GM19397 (cell line): Measurements from ENCODE around the gene OR5AN1.
"Not testable (repeated sequence)": the region's sequence is repeated elsewhere in the genome, so short reads cannot be mapped to it uniquely, and the experiment has no call there.

ENCODE experiments used
- ATAC-seq: cut with Tn5 transposase; IDR thresholded peaks from one replicate; pipeline ENCODE4 v1.9.1; 2021; ENCODE audit warnings: mild to moderate bottlenecking, moderate library complexity; ENCODE audit not compliant: unreplicated experiment

OR5AN1 gene, protein sequence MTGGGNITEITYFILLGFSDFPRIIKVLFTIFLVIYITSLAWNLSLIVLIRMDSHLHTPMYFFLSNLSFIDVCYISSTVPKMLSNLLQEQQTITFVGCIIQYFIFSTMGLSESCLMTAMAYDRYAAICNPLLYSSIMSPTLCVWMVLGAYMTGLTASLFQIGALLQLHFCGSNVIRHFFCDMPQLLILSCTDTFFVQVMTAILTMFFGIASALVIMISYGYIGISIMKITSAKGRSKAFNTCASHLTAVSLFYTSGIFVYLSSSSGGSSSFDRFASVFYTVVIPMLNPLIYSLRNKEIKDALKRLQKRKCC

DNA sequence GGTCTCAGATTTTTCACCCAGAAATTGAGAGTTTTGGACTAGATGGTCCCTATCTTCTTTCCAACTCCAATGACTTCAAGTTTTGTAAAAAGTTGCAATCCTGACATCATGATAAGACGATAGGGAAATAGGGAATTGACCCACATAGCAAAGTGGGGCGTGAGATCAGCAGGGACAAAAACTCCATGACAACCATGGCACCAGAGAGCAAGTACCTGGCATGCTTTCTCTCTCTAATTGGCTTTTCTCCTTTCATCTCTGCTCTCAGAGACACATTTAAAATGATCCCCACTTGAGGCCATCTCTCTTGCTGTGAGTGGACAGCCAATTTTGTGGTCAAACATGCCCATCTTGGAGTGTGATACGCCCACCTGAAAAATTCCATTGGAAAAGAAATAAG, at the start of gene OR5AN1:
Gene OR5AN1 (plus strand): TSS at position 301 of the 400 bp plus-strand sequence. CDS start 5,564 bp downstream, outside the sequence.
- ATAC-seq, result no peak

DNA sequence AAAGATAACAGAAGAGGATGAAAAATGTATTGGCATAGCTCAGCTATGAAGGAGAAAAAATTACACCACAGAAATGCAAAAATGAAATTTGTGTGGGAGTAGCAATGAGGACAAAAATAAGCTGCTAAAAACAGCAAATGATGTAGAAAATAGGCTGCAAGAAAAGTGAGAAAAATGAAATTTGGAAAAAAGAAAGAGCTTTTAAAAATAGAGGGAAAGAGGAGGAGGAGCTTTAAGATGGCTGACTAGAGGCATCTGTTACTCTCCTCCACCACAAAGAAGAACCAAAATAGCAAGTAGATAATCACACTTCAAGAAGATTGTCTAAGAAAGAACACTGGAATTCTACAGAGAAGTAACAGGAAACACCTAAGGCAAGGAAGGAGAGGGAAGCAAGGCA, 23.7 kb upstream of the OR5AN1 start:
- no peak for ATAC-seq

DNA sequence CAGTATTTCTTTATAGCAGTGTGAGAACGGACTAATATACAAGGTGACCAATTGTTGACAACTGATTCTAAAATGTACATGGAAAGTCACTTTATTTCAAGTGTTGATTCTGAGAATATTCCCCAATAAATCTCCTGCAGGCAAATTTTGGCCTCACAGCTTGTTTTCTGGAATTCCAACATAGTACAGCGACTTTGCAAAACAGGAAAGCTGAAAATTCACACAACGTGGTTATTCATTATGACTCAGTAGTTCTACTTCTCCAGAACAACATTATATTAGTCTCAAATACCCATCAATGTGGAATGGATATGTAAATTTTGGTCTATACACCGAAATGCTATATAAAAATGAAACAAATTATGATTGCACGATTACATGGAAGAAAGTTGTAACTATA, 22.5 kb upstream of the OR5AN1 start:
- no peak for ATAC-seq

DNA sequence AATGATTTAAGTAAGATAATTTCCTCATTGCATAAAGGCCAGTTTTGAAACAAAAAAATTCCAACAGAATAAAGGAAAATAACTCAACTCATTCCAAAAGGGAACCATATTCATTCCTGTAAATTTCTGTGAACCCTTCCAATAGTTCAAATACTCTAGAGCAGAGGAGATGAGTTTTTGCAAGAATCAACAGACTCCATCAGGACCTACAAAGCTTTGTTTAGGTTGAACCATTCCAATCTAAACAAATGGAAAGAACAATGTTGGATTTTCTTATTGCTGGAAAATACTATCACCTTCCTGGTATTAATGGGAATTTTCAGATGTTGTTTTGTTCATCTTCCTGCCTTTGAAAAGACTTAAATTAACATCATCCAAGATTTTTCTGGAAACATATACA, 21.8 kb upstream of the OR5AN1 start:
- no peak for ATAC-seq

DNA sequence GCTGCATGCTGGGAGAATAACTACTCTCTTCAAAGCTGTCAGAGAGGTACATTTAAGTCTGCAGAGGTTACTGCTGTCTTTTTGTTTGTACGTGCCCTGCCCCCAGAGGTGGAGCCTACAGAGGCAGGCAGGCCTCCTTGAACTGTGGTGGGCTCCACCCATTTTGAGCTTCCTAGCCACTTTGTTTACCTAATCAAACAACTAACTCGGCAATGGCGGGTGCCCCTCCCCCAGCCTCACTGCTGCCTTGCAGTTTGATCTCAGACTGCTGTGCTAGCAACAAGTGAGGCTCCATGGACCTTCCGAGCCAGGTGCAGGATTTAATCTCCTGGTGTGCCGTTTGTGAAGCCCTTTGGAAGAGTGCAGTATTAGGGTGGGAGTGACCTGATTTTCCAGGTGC, 9.0 kb upstream of the OR5AN1 start:
- not testable (repeated sequence) for ATAC-seq

DNA sequence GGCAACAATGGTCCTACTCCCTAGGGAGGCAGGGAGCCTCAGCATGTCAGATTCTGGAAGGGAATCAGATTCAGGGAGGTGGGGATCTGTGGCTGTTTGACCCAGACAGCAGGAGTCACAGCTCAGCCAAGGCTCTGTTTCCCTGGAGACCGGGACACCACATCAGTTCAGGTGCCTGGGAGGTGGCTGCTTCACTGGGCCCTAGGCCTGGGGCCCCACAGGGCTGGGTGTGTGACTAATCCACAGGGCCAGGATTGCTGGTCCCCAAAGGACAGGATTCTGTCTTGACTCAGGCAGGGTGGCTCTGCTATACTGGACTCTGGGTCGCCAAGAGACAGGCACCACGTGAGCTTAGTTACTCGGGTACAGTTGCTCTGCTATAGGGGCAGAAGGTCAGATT, 3.5 kb upstream of the OR5AN1 start:
- ATAC-seq, result no peak

DNA sequence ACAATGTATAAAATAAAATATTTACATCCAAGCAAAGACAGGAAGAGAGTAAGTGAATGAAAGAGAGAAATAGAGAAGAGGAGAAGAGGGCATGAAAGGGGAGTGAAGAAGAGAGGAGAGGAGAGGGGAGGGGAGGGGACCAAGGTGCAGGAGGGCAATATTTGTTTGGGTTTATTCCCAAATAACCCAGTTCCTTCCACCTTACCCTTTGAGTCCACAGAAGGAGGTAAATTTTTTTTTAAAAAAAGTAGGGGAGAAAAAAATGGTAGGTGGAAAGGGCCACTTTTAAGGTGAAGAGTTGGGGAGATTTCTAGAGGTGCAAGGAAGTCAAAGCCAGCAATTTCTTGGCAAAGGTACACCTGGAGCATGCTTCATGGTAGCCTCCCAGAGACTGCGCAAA, 2.1 kb upstream of the OR5AN1 start:
- no peak for ATAC-seq

DNA sequence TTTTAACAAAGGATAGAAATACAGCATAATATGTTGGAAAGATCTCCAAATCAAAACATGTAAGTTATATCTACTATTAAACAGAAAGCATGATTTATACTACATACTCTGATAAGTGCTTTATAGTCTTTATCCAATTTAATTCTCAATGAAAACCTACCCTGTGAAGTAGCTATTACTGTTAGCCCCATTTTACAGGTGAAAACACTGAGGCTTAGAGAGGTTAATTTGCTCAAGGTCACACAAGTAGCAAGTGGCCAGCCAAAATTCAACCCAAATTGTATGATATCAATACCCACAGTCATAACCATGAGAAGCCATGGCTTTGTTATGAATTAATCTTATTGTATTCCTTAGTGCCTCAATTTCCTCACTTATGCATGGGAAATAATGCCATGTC, 675 bp upstream of the OR5AN1 start:
- no peak for ATAC-seq

DNA sequence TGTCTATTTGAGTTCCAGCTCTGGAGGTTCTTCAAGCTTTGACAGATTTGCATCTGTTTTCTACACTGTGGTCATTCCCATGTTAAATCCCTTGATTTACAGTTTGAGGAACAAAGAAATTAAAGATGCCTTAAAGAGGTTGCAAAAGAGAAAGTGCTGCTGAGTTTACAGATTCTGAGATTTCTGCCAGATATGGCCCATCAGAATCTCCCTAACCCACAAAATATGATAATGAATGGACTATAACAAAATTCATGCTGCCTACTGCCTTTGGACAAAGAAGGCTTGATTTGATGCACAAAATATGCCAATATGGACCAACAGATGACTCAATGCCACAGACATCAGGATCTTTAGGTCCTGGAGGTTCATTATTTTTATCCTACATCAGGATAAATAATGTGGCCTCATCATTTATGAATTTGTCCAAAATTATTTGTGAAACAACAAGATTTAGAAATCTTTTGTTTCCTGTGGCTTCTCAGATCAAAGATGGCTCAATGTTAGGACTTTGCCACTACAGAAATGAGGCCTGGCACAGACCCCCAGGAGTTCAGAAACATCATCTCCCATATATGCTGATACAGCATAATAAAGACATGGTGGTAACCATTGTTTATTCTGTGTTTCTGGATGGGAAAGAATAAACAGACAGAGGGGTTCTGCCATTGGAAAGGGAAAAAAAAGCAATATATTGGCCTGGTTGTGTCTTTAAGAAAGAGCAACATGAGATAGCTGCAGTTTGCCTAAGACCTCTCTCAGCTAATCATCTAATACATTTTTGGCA, 6.7 kb downstream of the OR5AN1 start:
- no peak for ATAC-seq

DNA sequence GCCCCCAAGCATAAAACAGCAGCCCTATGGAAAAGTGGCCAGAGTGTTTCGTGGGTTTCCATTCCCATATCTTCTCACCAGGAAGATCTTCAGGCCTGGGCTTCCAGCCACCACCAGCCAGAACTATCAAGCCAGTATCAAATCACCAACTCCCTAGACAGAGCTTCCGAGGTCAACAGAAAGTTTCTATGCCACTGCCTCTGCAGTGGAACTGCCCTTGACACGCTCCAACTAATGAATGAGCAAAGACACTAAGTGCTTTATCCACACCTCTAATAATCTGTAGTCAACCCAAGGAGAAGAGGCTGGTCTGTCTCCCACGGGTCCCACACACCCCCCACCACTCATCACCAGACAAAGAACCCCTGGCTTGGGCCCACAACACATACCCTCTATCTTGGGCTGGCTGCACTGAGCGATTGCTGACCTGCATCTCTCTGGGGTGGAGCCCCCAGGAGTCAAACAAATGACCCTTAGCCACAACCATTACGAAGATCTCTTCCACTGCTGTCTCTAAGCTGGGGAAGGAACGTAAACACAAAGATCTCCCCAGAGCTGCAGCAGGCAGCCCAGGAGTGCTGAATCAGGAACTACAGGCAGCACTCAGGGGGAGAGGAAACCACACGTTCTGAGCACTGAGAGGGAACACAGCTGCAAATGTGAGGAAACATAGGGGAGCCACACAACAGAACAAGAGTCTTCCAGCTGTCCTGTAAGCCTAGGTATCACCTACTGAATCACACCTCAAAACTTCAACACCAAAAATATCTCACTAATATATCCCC, 9.7 kb downstream of the OR5AN1 start:
- ATAC-seq, result no peak

DNA sequence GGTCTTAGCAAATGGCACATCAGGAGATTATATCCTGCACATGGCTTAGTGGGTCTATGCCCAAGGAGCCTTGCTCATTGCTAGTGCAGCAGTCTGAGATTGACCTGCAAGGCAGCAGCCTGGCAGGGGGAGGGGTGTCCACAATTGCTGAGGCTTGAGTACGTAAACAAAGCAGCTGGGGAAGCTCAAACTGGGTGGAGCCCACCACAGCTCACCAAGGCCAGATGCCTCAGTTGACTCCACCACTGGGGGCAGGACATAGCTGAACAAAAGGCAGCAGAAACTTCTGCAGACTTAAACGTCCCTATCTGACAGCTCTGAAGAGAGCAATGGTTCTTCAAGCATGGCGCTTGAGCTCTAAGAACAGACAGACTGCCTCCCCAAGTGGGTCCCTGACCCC, 13.6 kb downstream of the OR5AN1 start:
- ATAC-seq, result not testable (repeated sequence)

DNA sequence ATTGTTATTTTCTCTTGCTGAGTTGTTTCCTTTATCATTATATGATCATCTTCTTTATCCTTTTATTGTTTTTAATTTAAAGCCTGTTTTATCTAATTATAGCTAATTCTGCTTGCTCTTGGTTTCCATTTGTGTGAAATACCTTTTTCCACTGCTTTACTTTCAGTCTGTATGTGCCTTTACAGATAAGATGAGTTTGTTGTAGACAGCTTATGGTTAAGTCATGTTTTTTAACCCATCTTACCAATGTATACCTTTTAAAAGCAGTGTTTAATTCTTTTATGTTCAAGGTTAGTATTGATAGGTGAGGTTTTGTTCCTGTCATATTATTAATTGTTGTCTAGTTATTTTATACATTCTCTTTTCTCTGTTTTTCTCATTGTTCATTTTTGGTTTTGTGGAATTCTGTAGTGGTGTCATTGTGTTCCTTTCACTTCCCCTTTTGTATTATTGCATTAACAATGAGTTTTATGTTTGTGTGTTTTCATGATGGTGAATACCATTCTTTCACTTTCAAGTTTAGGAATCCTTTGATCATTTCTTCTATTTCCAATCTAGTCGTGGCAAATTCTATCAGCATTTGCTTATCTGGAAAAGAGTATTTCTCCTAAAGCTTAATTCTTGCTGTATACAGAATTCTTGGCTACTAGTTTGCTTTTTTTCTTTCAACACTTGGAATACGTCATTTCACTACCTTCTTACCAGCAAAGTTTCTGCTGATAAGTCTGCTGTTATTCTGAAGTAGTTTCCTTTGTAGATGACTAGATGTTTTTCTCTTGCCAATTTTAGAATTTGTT, 21.8 kb downstream of the OR5AN1 start:
- peak; percentile 87 for ATAC-seq

DNA sequence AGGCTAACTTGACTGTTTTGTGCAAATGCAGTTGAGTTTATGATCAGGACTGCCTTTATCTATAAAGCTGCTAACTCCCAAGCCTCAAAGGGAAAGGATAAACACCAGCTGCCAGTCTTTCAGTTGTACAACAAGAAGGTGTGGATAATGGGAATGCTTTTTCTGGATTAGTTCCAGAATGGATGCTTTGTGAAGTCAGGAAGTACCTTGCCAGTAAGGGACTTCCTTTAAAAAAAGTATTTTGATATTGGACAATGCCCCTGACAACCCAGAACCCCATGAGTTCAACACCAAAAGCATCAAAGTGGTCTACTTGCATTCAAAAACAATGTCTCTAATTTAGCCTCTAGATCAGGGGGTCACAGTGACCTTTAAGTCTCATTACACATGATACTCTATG, 35.5 kb downstream of the OR5AN1 start:
- ATAC-seq, result no peak

DNA sequence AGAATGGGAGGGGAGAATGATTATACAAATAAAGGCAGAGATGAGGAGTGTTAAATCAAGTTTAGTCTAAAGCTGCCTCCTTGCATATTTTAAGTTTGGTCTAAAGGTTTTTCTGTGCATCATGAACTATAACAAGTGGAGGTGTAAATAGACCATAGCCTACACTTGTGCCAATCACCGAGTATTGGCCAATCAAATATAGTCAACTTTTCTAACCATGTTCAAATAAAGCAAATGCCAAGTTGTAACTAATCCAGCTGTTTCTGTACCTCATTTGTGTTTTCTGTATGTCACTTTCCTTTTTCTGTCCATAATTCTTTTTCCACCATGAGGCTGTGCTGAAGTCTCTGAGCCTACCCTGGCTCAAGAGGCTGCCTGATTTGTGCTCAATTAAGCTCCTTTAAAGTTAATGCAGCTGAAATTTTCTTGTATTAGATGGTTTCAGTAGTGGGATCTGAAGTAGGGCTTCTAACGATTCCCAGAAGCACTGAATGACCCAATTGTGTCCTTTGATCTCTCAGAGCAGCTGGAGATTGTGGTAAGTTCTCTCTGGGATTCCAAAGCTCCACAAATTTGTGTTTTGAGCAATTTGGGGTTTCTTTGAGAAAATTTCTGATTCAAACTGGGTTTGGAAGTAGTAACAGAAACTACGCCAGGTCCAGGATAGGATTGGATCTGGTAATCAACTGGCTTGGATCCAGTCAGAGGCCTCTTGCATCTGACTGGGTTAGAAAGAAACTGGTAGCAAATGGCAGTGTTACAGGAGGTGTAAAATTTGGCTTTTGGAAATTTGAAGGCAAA, 42.0 kb downstream of the OR5AN1 start:
- no peak for ATAC-seq

DNA sequence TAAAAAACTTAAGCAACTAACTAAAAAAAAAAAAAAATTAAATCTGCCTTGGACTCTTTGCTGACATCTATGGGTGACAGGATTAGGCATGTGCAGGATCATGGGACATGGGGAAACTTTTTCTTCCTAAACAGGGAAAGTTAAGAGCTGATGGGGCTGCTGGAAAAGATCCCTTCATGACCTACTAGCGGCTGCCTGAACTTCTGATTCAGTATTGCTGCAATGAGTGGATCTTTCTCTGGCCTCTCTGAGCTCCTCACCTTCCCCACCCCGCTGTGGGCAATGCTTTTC, 42.5 kb downstream of the OR5AN1 start:
- ATAC-seq, result no peak

DNA sequence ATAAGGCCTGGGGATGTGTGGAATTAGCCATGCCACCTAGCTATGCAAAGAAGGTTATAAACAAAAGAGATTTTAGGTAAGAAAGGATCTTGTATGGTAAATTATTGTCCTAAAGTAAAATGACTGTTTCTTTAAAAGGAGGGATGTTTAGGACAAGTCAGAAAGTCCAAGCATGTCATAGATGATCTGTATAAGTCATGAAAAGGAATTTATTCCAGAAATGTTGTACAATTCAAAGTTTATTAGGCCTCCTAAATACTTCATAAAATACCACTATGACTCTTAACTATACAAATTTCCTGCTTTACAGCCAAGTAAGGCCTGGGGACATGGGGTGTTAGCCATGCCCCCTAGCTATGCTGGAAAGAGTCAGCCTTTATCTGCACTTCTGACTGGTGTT, 44.9 kb downstream of the OR5AN1 start:
- ATAC-seq, result no peak

DNA sequence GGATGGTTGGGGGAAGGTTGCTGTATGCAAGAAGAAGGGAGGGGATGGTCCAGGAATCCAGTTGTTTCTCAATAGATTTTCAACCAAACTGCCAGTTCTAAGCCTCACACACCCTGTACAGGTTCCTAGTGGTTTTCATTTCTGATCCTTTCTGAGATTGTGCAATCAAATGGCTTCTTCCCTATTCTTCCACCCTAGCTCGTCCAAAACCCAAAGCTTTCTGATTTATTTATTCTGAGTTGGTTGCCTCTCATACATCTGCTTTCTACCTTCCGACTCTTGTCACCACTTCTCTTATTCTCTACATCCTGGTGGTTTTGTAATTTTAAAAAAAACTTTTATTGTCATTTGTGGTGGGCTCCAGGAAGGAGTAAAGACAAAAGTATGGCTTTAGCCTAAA, 55.0 kb downstream of the OR5AN1 start:
- no peak for ATAC-seq

DNA sequence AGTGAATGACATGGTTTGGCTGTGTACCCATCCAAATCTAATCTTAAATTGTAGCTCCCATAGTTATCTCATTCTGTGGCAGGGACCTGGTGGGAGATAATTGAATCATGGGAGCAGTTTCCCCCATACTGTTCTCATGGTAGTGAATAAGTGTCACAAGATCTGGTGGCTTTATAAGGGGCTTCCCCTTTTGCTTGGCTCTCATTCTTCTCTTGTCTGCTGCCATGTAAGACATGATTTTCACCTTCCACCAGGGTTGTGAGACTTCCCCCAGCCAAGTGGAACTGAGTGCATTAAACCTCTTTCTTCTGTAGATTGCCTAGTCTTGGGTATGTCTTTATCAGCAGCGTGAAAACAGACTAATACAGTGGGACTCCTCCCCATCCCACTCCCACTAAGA, 56.4 kb downstream of the OR5AN1 start:
- no peak for ATAC-seq

DNA sequence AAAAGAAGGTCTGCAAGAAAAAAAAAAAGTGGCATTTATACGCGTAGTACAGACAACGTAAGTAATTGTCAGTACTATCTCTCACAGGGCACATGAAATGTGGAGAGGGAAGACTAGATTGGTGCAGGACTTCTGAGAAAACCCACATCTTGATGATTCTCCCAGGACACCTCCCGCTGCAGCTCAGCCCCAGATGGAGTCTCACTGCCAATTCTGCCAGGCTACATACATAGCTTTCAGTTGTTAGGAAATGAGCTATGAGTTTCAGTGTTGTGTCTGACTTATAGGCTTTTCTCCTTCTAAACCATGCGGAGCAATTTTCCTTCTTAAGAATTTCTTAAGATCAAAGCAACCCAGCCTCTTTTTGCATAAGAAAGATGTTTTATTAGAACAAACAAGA, 57.9 kb downstream of the OR5AN1 start:
- no peak for ATAC-seq

DNA sequence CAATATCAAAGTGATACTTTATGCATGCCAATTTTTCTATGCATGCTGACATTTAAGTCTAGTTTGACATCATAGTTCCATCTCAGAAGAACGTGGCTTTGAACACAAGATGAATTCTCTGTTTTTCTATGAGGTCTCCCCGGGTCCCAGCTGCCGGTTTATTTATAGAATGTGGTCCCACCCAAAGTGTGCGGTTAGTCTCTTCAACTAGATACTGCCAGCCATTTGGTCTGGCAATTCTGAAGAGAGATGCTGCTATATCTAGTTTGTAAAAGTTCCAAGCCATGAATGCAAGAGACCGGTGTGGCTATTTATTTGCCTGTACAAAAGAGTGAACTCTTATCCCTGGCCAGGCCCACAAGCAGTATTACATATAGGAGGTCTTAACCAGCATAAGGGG, 58.3 kb downstream of the OR5AN1 start:
- ATAC-seq, result no peak
